ENCODE results near the gene L3MBTL4. TPM values are rescaled to one million over a fixed set of nuclear protein-coding genes. Genes with fewer than 3 reads are reported as not detected.

Gene L3MBTL4
- total and polyA plus RNA-seq, 4 donors: 2.3 to 15.0 (median 5.0) TPM

- DNase-seq (ENCODE audit: low spot score): no peak
- no peaks in the 10 kb centered on the region for H3K27me3 ChIP-seq (ENCODE audit: control insufficient read depth in 4 of 4, insufficient read depth in 4 of 4, low read length in 3 of 4)
- no peak overlapping the region for H3K9ac ChIP-seq (ENCODE audit: low read depth in 1 of 2, low read length in 2 of 2)
- TF ChIP-seq NR2F2 (IDR thresholded peaks at IDR 0.05): no peak
- TF ChIP-seq RAD21 (IDR thresholded peaks at IDR 0.05): no peak
- no peak for TF ChIP-seq FOXA2 (IDR thresholded peaks at IDR 0.05)
- TF ChIP-seq CTCF (IDR thresholded peaks at IDR 0.05; ENCODE audit: low read depth, low read length, missing input control): no peak
- TF ChIP-seq ZBTB33 (IDR thresholded peaks at IDR 0.05): no peak
- no peak for TF ChIP-seq TAF1 (conservative IDR thresholded peaks at IDR 0.05)
- TF ChIP-seq HNF4A (conservative IDR thresholded peaks at IDR 0.05): no peak
- no peak for TF ChIP-seq MAX (IDR thresholded peaks at IDR 0.05)
- TF ChIP-seq HNF4G (IDR thresholded peaks at IDR 0.05): no peak
- no peak for TF ChIP-seq FOXA1 (IDR thresholded peaks at IDR 0.05)
- no peak for TF ChIP-seq ATF3 (IDR thresholded peaks at IDR 0.05)
- TF ChIP-seq JUND (IDR thresholded peaks at IDR 0.05): no peak
- no peak for TF ChIP-seq RXRA (IDR thresholded peaks at IDR 0.05)
- TF ChIP-seq YY1 (IDR thresholded peaks at IDR 0.05): no peak
- TF ChIP-seq REST (IDR thresholded peaks at IDR 0.05): no peak
- TF ChIP-seq SP1 (IDR thresholded peaks at IDR 0.05): no peak
- TF ChIP-seq EGR1 (IDR thresholded peaks at IDR 0.05; ENCODE audit: low read depth in 2 of 2): no peak
- TF ChIP-seq GABPA (IDR thresholded peaks at IDR 0.05 in 1 of 2, conservative IDR thresholded peaks at IDR 0.05 in 1 of 2): no peak
- no peaks in the 10 kb centered on the region for H3K9me3 ChIP-seq (ENCODE audit: control insufficient read depth in 4 of 4, low read length in 3 of 4)
- 82% methylated on average over 3 of the region's 3 CpGs for WGBS
- H3K4me1 ChIP-seq (ENCODE audit: control insufficient read depth in 4 of 4, insufficient read depth in 4 of 4, low read length in 3 of 4): no peaks in the 10 kb centered on the region
- no peaks in the 10 kb centered on the region for H3K36me3 ChIP-seq (ENCODE audit: control insufficient read depth in 4 of 4, insufficient read depth in 3 of 4, low read depth in 1 of 4, low read length in 3 of 4)
- no peak overlapping the region for H3K27ac ChIP-seq (ENCODE audit: low read depth in 1 of 2, low read length in 2 of 2)
- H3K4me3 ChIP-seq (ENCODE audit: low read depth in 1 of 3, low read length in 3 of 3): no peak overlapping the region
These were observed 472.8 kb downstream of the L3MBTL4 start for GRCh38 chr18:5941890-5942289.

Data from liver (tissue), 9 donors.